ENCODE measurements around the gene DIP2C. TPM values are rescaled to one million over a fixed set of nuclear protein-coding genes. Genes with fewer than 3 reads are reported as not detected.

The DIP2C gene
- total and polyA plus RNA-seq, 3 donors from 2014 or later: 14.9 to 43.4 (median 30.1) TPM

DNA sequence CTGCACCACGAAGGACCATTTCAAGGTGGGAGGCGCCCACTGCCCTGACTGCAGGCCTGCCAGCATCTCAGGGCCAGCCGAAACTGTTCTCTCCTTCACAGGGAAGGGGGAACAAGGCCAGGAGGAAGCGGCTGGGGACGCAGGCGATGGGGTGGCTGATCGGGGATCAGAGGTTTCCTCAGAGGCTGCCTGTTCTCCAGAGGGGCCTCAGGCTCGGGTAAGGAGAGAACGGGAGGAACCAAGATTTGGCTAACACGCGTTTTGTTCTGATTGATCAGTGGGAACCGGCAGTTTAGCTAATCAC is 87.9 kb downstream of the DIP2C start:
- Histone ChIP-seq H3K4me3 (no peak overlapping the region), H3K9me3 (no peaks in the 10 kb centered on the region), H3K36me3 (ENCODE audit: low read depth, missing control alignments) (no peaks in the 10 kb centered on the region), H3K27me3 (no peaks in the 10 kb centered on the region), H3K4me1 (peaks cover 19% of the 10 kb centered on the region), H3K27ac (no peak overlapping the region)
- no peak for DNase-seq
- TF ChIP-seq, protein P1, sequence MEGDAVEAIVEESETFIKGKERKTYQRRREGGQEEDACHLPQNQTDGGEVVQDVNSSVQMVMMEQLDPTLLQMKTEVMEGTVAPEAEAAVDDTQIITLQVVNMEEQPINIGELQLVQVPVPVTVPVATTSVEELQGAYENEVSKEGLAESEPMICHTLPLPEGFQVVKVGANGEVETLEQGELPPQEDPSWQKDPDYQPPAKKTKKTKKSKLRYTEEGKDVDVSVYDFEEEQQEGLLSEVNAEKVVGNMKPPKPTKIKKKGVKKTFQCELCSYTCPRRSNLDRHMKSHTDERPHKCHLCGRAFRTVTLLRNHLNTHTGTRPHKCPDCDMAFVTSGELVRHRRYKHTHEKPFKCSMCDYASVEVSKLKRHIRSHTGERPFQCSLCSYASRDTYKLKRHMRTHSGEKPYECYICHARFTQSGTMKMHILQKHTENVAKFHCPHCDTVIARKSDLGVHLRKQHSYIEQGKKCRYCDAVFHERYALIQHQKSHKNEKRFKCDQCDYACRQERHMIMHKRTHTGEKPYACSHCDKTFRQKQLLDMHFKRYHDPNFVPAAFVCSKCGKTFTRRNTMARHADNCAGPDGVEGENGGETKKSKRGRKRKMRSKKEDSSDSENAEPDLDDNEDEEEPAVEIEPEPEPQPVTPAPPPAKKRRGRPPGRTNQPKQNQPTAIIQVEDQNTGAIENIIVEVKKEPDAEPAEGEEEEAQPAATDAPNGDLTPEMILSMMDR (IDR thresholded peaks at IDR 0.05): no peak
- TF ChIP-seq POLR2A (IDR thresholded peaks at IDR 0.05): no peak
- WGBS, 2 donors: 33 to 57% methylated on average over 11 to 12 of the region's 12 CpGs
- intact Hi-C loops (cut with DNase I; ENCODE audit: low total_unique reads): no loop called here

DNA sequence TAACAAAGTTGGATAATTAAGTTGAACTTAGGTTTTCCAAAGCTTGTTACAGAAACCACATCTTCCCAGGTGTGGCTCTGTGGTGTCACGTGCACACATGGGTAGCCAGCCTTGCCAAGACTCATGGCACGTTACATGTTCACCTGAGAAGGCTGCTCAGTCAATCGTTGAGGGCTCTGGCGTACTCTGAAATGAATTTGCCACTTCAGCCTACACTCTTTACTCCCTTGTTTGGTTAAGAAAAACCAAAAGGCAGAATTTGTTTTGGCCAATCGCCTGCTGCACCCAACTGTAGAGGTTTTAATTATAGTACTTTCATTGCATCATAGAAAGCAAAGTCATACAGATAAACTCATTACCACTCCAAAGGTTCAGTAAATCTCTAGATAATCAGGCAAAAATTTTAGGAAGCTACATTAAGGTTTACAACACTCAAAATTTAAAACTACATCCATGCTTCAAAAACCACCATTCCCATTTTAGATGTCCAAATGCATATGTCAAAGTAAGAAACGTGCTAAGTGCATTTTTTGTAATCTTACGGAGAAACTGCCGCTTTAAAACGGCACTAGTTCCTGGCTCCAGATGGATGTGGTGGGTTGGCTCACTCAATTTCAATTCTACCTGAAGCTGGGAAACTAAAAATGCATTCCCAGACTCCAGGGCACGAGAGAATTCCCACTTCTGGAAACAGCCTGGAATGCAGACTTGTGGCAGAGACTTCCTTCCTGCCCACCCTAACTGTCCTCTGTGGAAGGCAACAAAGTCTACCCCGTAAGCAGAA is 88.4 kb downstream of the DIP2C start:
- intact Hi-C loops (cut with DNase I; ENCODE audit: low total_unique reads): no loop called here
- no peaks in the 10 kb centered on the region for H3K27me3 ChIP-seq
- H3K4me1 ChIP-seq: peaks cover 19% of the 10 kb centered on the region
- no peak overlapping the region for H3K27ac ChIP-seq
- WGBS, 2 donors: 75 to 76% methylated on average over 11 of the region's 11 CpGs
- no peaks in the 10 kb centered on the region for H3K36me3 ChIP-seq (ENCODE audit: low read depth, missing control alignments)
- no peaks in the 10 kb centered on the region for H3K9me3 ChIP-seq
- no peak overlapping the region for H3K4me3 ChIP-seq
- DNase-seq: no peak
- TF ChIP-seq, protein P1 (IDR thresholded peaks at IDR 0.05): no peak
- no peak for TF ChIP-seq POLR2A (IDR thresholded peaks at IDR 0.05)

DNA sequence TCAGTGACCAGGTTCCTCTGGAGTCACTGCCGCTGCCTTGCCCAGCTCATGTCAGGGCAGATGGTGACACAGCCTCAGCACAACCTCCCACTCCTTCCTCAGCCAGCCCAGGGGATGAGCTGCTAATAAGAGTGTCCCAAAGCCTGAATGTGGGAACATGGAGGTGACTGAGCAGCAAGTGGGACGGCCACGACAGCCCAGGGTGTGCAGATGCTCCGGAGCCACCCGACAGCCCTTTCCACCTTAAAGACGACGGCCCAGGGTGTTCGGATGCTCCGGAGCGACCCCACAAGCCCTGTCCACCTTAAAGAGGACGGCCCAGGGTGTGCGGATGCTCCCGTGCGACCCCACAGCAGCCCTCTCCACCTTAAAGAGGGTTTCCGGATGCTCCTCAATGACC is 89.2 kb downstream of the DIP2C start:
- intact Hi-C loops (cut with DNase I; ENCODE audit: low total_unique reads): no loop called here

DNA sequence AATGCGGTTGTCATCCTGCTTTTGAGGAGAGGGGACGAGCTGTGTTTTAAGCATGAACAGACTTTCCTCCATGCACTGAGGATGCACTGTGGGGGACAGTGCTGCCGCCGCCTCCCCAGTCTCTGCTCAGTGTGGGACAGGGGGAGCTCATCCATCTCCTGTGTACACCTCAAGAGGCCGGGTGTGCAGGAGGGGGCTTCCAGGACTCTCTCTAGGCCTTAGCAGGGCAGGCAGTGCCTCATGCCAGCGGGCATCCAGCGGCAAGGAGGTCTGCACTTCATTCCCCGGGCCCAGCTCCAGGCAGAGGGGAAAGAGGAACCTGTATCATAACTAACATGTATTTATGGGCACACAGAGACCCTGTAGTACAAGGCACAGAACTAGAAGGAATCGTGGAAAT is 89.7 kb downstream of the DIP2C start:
- no peaks in the 10 kb centered on the region for H3K36me3 ChIP-seq (ENCODE audit: low read depth, missing control alignments)
- no peak overlapping the region for H3K4me3 ChIP-seq
- H3K4me1 ChIP-seq: peaks cover 13% of the 10 kb centered on the region
- WGBS, 2 donors: 87 to 88% methylated on average over 9 of the region's 9 CpGs
- no peak overlapping the region for H3K27ac ChIP-seq
- intact Hi-C loops (cut with DNase I; ENCODE audit: low total_unique reads): no loop called here
- no peaks in the 10 kb centered on the region for H3K27me3 ChIP-seq
- TF ChIP-seq, protein P1 (IDR thresholded peaks at IDR 0.05): no peak
- TF ChIP-seq POLR2A (IDR thresholded peaks at IDR 0.05): no peak
- no peak for DNase-seq
- no peaks in the 10 kb centered on the region for H3K9me3 ChIP-seq

More for the DNA sequence above, 89.2 kb downstream of the DIP2C start:
- no peak overlapping the region for H3K4me3 ChIP-seq
- H3K9me3 ChIP-seq: no peaks in the 10 kb centered on the region
- no peak for DNase-seq
- H3K4me1 ChIP-seq: peaks cover 18% of the 10 kb centered on the region
- WGBS, 2 donors: 90 to 97% methylated on average over 15 of the region's 15 CpGs
- H3K36me3 ChIP-seq (ENCODE audit: low read depth, missing control alignments): no peaks in the 10 kb centered on the region
- H3K27me3 ChIP-seq: no peaks in the 10 kb centered on the region
- TF ChIP-seq POLR2A (IDR thresholded peaks at IDR 0.05): no peak
- TF ChIP-seq, protein P1 (IDR thresholded peaks at IDR 0.05): no peak
- no peak overlapping the region for H3K27ac ChIP-seq

Measured in testis (tissue), 3 donors.